Large intestine (tissue), 3 donors: ENCODE measurements around the gene SORCS2. TPM values are rescaled to one million over a fixed set of nuclear protein-coding genes. Genes with fewer than 3 reads are reported as not detected.

Experiments used
- DNase-seq, 2 donors: peaks; one replicate each; pipeline versions ENCODE4 v3.0.0 to v3.0.0-alpha.2; 2013
- H3K27ac ChIP-seq: one replicate; pipeline ENCODE4 v1.5.1; 2013; ENCODE audit warnings: low read length
- H3K27me3 ChIP-seq: 2 replicates; pipeline ENCODE4 v1.6.1; 2013; ENCODE audit warnings: low read length; ENCODE audit not compliant: control insufficient read depth, insufficient read depth
- H3K36me3 ChIP-seq: 2 replicates; pipeline ENCODE4 v1.6.1; 2013; ENCODE audit warnings: low read length; ENCODE audit not compliant: control insufficient read depth, insufficient read depth
- H3K4me1 ChIP-seq: one replicate; pipeline ENCODE4 v1.6.1; 2013; ENCODE audit warnings: low read length; ENCODE audit not compliant: control insufficient read depth, insufficient read depth
- H3K4me3 ChIP-seq: one replicate; pipeline ENCODE4 v1.5.1; 2013; ENCODE audit warnings: low read length
- H3K9me3 ChIP-seq: one replicate; pipeline ENCODE4 v1.6.1; 2013; ENCODE audit warnings: mild to moderate bottlenecking, low read depth, low read length, moderate library complexity; ENCODE audit not compliant: control insufficient read depth
- WGBS: methylation state at CpG from one replicate; pipeline ENCODE4 v1.1.5; 2013; ENCODE audit warnings: low lambda C conversion rate; ENCODE audit not compliant: insufficient coverage; 5-methylcytosine and 5-hydroxymethylcytosine counted together
- polyA plus RNA-seq: library from polyadenylated mRNA; unstranded; fragments of 120-200 nt; gene quantifications from one replicate; pipeline ENCODE4 v1.2.1, GENCODE V29; 2013

SORCS2 gene
- polyA plus RNA-seq, 1 donor, result 3.6 TPM

GRCh38 chr4:7506119-7506518, 313.8 kb downstream of the SORCS2 start:
- DNase-seq, result no peak
- H3K27me3 ChIP-seq, result peaks cover 8% of the 10 kb centered on the region
- H3K4me3 ChIP-seq, result no peak overlapping the region
- WGBS, result no CpG with 5 or more reads among the region's 9 CpGs
- no peaks in the 10 kb centered on the region for H3K4me1 ChIP-seq
- no peak overlapping the region for H3K27ac ChIP-seq
- H3K9me3 ChIP-seq, result no peaks in the 10 kb centered on the region
- H3K36me3 ChIP-seq, result no peaks in the 10 kb centered on the region

DNA sequence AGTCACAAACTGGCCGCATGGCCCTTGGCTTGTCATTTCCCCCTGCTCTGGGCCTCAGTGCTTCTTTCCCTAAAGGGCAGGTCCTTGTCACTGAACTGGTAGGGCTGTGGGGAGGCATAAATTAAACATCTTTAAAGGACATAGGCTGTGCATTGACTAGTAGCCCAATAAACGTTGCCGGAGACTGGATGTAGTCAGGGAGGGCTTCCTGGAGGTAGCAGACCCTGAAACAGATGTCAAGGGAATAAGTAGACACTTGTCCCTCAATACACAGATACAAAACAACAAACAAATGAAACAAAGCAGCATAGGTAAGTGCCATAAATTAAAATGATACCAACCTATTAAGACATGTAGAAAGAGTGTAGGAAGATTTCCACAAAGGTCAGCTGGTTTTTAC, 314.2 kb downstream of the SORCS2 start:
- H3K36me3 ChIP-seq, result no peaks in the 10 kb centered on the region
- no CpG with 5 or more reads among the region's 3 CpGs for WGBS
- no peak overlapping the region for H3K27ac ChIP-seq
- H3K4me1 ChIP-seq, result no peaks in the 10 kb centered on the region
- H3K4me3 ChIP-seq, result no peak overlapping the region
- peaks cover 8% of the 10 kb centered on the region for H3K27me3 ChIP-seq
- H3K9me3 ChIP-seq, result no peaks in the 10 kb centered on the region
- DNase-seq, result no peak

GRCh38 chr4:7507381-7507780, 315.0 kb downstream of the SORCS2 start:
- H3K27me3 ChIP-seq, result peaks cover 8% of the 10 kb centered on the region
- H3K4me1 ChIP-seq, result no peaks in the 10 kb centered on the region
- no peak overlapping the region for H3K27ac ChIP-seq
- no peak overlapping the region for H3K4me3 ChIP-seq
- WGBS, result 72% methylated on average over 3 of the region's 11 CpGs
- H3K36me3 ChIP-seq, result no peaks in the 10 kb centered on the region
- no peaks in the 10 kb centered on the region for H3K9me3 ChIP-seq
- DNase-seq, result no peak

- Histone ChIP-seq H3K4me3 (no peak overlapping the region), H3K27ac (no peak overlapping the region), H3K27me3 (peaks cover 8% of the 10 kb centered on the region), H3K9me3 (no peaks in the 10 kb centered on the region), H3K36me3 (no peaks in the 10 kb centered on the region), H3K4me1 (no peaks in the 10 kb centered on the region)
- no peak for DNase-seq
- WGBS, result no CpG with 5 or more reads among the region's 27 CpGs
Observed at GRCh38 chr4:7510066-7510465, 317.7 kb downstream of the SORCS2 start.

- H3K27ac ChIP-seq, result no peak overlapping the region
- WGBS, result 60% methylated on average over 1 of the region's 30 CpGs
- no peaks in the 10 kb centered on the region for H3K9me3 ChIP-seq
- no peaks in the 10 kb centered on the region for H3K36me3 ChIP-seq
- H3K4me3 ChIP-seq, result no peak overlapping the region
- H3K27me3 ChIP-seq, result peaks cover 8% of the 10 kb centered on the region
- H3K4me1 ChIP-seq, result no peaks in the 10 kb centered on the region
- DNase-seq, result no peak
Observed at GRCh38 chr4:7510538-7510937, 318.2 kb downstream of the SORCS2 start.

- Histone ChIP-seq H3K4me1 (no peaks in the 10 kb centered on the region), H3K36me3 (no peaks in the 10 kb centered on the region)
Observed at GRCh38 chr4:7511525-7511924, 319.2 kb downstream of the SORCS2 start.

DNA sequence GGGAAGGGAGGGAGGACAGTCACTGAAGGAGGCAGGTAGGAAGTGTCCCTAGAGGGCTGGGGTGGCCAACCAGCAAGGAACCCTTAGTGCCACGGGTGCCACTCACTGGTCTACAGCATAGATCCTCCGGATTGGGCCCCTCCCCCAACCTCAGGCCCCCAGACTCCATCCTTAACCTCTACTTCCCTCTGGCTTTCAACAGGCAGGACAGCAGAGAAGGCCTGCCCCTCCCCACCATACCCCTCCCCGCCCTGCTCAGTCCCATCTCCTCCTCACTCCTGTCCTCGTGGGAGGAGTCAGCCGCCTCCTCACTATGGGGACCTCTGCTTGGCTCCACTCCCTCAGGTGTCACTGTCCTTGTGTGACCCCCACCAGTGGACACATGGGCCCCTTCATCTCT, 320.1 kb downstream of the SORCS2 start:
- Histone ChIP-seq H3K36me3 (no peaks in the 10 kb centered on the region), H3K4me1 (no peaks in the 10 kb centered on the region), H3K27me3 (peaks cover 10% of the 10 kb centered on the region), H3K27ac (no peak overlapping the region), H3K9me3 (no peaks in the 10 kb centered on the region), H3K4me3 (no peak overlapping the region)
- DNase-seq, result no peak
- whole genome bisulfite sequencing, result no CpG with 5 or more reads among the region's 5 CpGs

More at GRCh38 chr4:7511525-7511924, 319.2 kb downstream of the SORCS2 start:
- no peak for DNase-seq
- no peaks in the 10 kb centered on the region for H3K9me3 ChIP-seq
- no CpG with 5 or more reads among the region's 7 CpGs for WGBS
- H3K27me3 ChIP-seq, result peaks cover 8% of the 10 kb centered on the region
- no peak overlapping the region for H3K4me3 ChIP-seq
- H3K27ac ChIP-seq, result no peak overlapping the region

DNA sequence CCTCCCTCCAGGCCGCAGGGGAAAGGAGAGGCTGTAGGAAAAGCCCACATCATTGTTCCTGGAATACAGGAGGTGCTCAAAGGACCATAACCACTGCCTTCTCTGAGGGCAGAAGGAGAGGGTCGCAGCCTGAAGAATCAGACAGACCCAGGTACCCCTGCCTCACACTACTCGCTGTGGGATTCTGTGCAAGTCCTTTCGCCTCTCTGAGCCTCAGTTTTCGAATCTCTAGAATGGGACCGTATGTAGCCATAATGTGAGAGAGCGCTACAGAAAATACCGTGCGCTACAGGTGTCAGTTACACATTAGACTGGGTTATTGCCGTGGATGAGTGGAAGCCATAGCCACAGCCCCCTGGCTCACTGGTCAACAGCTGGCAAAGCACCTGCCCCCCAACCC, 320.6 kb downstream of the SORCS2 start:
- no CpG with 5 or more reads among the region's 10 CpGs for WGBS
- no peaks in the 10 kb centered on the region for H3K4me1 ChIP-seq
- H3K27me3 ChIP-seq, result peaks cover 10% of the 10 kb centered on the region
- no peak overlapping the region for H3K4me3 ChIP-seq
- H3K36me3 ChIP-seq, result no peaks in the 10 kb centered on the region
- no peak for DNase-seq
- no peak overlapping the region for H3K27ac ChIP-seq
- H3K9me3 ChIP-seq, result no peaks in the 10 kb centered on the region

GRCh38 chr4:7513671-7514070, 321.3 kb downstream of the SORCS2 start:
- no peaks in the 10 kb centered on the region for H3K4me1 ChIP-seq
- no CpG with 5 or more reads among the region's 12 CpGs for WGBS
- H3K27me3 ChIP-seq, result peaks cover 10% of the 10 kb centered on the region

GRCh38 chr4:7514281-7514680, 321.9 kb downstream of the SORCS2 start:
- peaks cover 12% of the 10 kb centered on the region for H3K27me3 ChIP-seq
- DNase-seq, result no peak
- no peaks in the 10 kb centered on the region for H3K4me1 ChIP-seq
- no peak overlapping the region for H3K27ac ChIP-seq
- no CpG with 5 or more reads among the region's 5 CpGs for WGBS
- no peak overlapping the region for H3K4me3 ChIP-seq
- H3K36me3 ChIP-seq, result no peaks in the 10 kb centered on the region
- no peaks in the 10 kb centered on the region for H3K9me3 ChIP-seq

More at GRCh38 chr4:7513671-7514070, 321.3 kb downstream of the SORCS2 start:
- no peak for DNase-seq
- no peak overlapping the region for H3K4me3 ChIP-seq
- H3K9me3 ChIP-seq, result no peaks in the 10 kb centered on the region
- no peak overlapping the region for H3K27ac ChIP-seq
- no peaks in the 10 kb centered on the region for H3K36me3 ChIP-seq

- peaks cover 8% of the 10 kb centered on the region for H3K27me3 ChIP-seq
Observed at GRCh38 chr4:7514789-7515188, 322.5 kb downstream of the SORCS2 start.

More at GRCh38 chr4:7514789-7515188, 322.5 kb downstream of the SORCS2 start:
- Histone ChIP-seq H3K9me3 (no peaks in the 10 kb centered on the region), H3K27ac (no peak overlapping the region), H3K36me3 (no peaks in the 10 kb centered on the region), H3K4me1 (no peaks in the 10 kb centered on the region), H3K4me3 (no peak overlapping the region)
- no peak for DNase-seq
- no CpG with 5 or more reads among the region's 4 CpGs for WGBS
